Mucosa of descending colon (tissue), 3 donors: Measurements from ENCODE around the gene PFKFB3. TPM values are rescaled to one million over a fixed set of nuclear protein-coding genes. Genes with fewer than 3 reads are reported as not detected.
A peak's percentile ranks its signal among the peaks of the same experiment; 100 is the strongest.

ENCODE experiments used
- ATAC-seq: fragments of 200-7000 bp; cut with Tn5 transposase; one replicate; pipeline ENCODE4 v1.9.1; 2020; ENCODE audit warnings: mild to moderate bottlenecking, moderate library complexity
- DNase-seq, 3 donors: peaks; one replicate each; pipeline ENCODE4 v3.0.0-alpha.2; 2020
- H3K36me3 ChIP-seq: fragments of 200-600 bp; one replicate; pipeline ENCODE4 v1.8.0; 2021; ENCODE audit warnings: low read depth, mild to moderate bottlenecking
- H3K4me1 ChIP-seq: fragments of 200-600 bp; one replicate; pipeline ENCODE4 v1.8.0; 2021; ENCODE audit warnings: low read depth, mild to moderate bottlenecking
- H3K4me3 ChIP-seq: fragments of 200-600 bp; one replicate; pipeline ENCODE4 v1.8.0; 2021; ENCODE audit warnings: mild to moderate bottlenecking
- H3K9me3 ChIP-seq: fragments of 200-600 bp; one replicate; pipeline ENCODE4 v1.8.0; 2021; ENCODE audit warnings: mild to moderate bottlenecking
- intact Hi-C, 2 donors: fragments of 100-400 bp; cut with DNase I in 1 of 2; cut with micrococcal nuclease in 1 of 2; formaldehyde crosslinking; loops; one replicate each; pipeline versions ENCODE4 v1.11.0 to v1.11.1; 2022; cut with DNase I, micrococcal nuclease
- total RNA-seq, 3 donors: library from RNA; stranded (reverse); fragmentation: NEBNext Ultra II Directional in 2 of 3; extraction: Animal tissue kit (Norgen Biotek cat#: 25700) in 2 of 3; gene quantifications; one replicate each; pipeline versions ENCODE4 v1.2.1 to v1.2.4, GENCODE V29; 2021 to 2023
- TF ChIP-seq, protein P1 (sequence below): fragments of 200-600 bp; IDR thresholded peaks from one replicate; pipeline ENCODE4 v1.8.0; 2022; ENCODE audit warnings: antibody characterized with exemption, mild to moderate bottlenecking
- donor health status: DM: no; HTN: no; CAD: no; lungs with moderate emphysema.
- donor health status: DM: no; HTN: no; CAD: no.
- donor health status: DM: no; HTN: yes; CAD: no.

PFKFB3 gene
- total RNA-seq, 3 donors from 2014 or later = 19.3 to 39.0 (median 21.7) TPM

DNA sequence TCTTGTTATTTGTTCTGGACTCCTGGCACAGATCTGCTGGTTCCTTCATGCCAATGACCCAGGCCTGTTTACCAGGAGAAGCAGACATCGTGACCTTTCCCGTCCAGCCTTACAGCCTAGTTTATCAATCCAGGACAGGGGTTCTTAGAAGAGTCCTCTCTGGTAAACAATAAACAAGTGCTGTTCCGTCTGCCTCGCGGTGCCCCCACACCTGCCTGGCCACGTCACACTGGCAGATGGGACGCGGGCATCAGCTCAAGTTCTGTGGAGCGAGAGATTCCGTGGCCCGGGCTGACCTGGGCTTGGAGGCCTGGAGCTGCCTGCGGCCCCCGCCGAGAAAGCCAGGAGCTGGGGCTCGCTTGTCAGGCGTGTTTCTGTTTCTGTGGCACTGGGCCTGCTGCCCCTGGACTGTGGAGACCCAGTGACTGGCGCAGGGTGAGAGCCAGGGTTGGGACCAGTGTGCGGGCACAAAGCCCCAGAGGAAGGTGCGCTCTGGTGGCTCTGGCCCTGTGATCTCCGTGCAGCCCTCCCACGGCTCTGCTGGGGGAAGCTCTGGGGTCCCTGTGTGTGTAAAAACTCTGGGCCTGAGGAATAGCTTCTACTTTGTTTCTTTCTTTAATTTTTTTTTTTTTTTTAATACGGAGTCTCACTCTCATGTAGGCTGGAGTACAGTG is 28.4 kb upstream of the PFKFB3 start:
- no peak overlapping the region for H3K4me3 ChIP-seq
- no peaks in the 10 kb centered on the region for H3K9me3 ChIP-seq
- DNase-seq = peak in 1 of 3 donors; percentile 24
- H3K4me1 ChIP-seq = peaks cover 13% of the 10 kb centered on the region
- intact Hi-C loops = no loop called here
- TF ChIP-seq, protein P1, sequence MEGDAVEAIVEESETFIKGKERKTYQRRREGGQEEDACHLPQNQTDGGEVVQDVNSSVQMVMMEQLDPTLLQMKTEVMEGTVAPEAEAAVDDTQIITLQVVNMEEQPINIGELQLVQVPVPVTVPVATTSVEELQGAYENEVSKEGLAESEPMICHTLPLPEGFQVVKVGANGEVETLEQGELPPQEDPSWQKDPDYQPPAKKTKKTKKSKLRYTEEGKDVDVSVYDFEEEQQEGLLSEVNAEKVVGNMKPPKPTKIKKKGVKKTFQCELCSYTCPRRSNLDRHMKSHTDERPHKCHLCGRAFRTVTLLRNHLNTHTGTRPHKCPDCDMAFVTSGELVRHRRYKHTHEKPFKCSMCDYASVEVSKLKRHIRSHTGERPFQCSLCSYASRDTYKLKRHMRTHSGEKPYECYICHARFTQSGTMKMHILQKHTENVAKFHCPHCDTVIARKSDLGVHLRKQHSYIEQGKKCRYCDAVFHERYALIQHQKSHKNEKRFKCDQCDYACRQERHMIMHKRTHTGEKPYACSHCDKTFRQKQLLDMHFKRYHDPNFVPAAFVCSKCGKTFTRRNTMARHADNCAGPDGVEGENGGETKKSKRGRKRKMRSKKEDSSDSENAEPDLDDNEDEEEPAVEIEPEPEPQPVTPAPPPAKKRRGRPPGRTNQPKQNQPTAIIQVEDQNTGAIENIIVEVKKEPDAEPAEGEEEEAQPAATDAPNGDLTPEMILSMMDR = no peak
- ATAC-seq = no peak
- H3K36me3 ChIP-seq = no peaks in the 10 kb centered on the region

DNA sequence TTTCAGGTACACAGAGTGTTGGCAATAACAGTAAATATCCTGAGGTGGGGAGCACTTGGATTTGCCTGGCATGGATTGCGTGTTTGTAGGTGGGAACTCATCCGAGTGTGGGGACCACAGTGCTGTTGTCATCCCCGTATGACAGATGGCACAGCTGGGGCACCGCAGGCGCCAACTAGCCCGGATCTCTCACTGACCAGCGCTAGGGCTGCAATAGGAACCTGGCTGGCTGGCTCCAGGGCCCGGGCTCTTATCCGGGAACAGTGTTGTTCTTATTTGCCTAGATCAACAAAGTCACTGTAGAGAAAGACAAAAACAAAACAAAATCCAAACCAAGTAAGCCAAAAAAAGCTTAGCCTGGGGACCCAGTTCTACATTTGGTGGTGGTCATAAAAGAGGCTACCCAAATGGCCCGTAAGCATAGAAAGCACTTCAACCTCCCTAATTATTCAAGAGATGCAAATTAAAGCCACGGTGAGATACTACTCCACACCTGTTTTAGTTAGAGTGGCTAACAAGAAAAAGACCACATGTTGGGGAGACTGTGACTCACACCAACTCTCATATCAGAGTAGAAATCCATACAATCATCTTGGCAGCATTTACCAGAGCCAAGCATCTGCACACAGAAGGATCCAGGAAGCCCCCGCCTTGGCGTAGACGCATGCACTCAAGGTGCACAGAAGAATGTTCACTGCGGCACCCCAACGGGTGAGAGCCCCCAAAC is 27.2 kb upstream of the PFKFB3 start:
- no peak overlapping the region for H3K4me3 ChIP-seq
- ATAC-seq = no peak

DNA sequence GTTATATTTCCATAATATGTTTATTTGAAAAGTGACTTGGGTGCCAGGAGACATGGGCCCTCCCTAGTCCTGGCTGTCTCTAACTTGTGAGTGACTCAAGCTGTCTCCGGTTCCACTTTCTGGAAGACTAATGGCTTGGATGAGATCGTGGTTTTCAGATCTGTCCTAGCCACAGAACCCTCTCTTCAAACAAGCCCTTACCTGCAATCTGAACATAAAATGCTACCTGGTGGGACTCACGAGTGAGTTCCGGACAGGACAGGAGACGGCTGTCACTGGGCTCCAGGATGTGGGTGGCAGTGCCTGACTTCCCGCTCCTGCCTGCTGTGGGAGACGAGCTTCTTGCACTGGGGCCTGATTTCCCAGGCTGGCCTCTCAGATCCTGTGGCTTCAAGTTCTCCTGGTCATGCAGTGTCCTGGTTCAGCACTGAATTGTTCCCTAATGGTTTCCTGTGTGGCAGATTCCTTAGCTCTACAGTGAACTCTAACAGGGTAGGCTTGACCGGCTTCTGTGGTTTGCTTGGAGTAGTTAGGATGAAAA is 26.0 kb upstream of the PFKFB3 start:
- Histone ChIP-seq H3K4me1 (peaks cover 6% of the 10 kb centered on the region), H3K36me3 (no peaks in the 10 kb centered on the region), H3K9me3 (no peaks in the 10 kb centered on the region), H3K4me3 (no peak overlapping the region)
- TF ChIP-seq, protein P1 = no peak
- DNase-seq = no peak
- peak; percentile 10 for ATAC-seq
- intact Hi-C loops = no loop called here

More for the DNA sequence above, 27.2 kb upstream of the PFKFB3 start:
- DNase-seq = no peak
- intact Hi-C loops = no loop called here
- no peaks in the 10 kb centered on the region for H3K9me3 ChIP-seq
- TF ChIP-seq, protein P1 = no peak
- peaks cover 13% of the 10 kb centered on the region for H3K4me1 ChIP-seq
- no peaks in the 10 kb centered on the region for H3K36me3 ChIP-seq

DNA sequence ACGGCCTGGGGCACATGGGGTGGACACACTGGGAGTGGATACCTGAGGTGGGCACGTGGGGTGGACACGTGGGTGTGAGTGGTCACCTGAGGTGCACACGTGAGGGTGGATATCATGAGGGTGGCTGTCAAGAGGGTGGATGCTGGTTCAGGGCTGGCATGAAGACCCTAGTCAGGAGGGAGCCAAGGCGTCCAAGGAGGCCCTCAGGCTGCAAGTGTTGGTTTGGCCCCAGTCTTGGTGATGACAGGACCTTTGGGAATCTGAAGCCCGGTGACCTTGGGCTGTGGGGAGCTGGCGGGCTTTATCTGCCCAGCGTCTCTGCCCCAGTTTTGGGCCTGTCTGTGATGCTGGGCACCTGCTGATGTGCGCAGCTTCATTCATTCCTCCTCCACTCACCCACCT is 24.9 kb upstream of the PFKFB3 start:
- no peak for ATAC-seq

DNA sequence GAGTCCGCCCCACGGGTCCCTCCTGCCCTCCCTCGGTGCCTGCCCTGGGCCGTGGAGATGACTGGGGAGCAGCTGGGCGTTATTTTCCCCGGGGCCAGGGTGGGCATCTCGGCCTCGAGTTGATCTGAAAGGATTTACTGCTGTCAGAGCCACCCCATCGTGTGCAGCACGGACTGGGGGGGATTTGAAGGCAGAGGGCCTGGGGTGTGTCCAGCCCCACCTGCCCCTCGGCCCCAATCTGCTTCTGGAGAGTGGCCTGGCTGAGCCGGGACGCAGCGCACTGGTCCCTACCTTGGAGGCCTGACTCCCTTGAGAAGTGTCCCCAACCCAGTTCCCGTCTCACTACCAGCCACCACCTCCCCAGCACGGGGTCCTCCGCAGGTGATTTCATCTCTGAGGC is 24.2 kb upstream of the PFKFB3 start:
- intact Hi-C loops = no loop called here
- ATAC-seq = no peak
- TF ChIP-seq, protein P1 = no peak
- no peak for DNase-seq
- Histone ChIP-seq H3K9me3 (no peaks in the 10 kb centered on the region), H3K4me1 (peaks cover 7% of the 10 kb centered on the region), H3K36me3 (no peaks in the 10 kb centered on the region), H3K4me3 (no peak overlapping the region)

More for the DNA sequence above, 24.9 kb upstream of the PFKFB3 start:
- no peaks in the 10 kb centered on the region for H3K36me3 ChIP-seq
- H3K4me1 ChIP-seq = peaks cover 5% of the 10 kb centered on the region
- H3K4me3 ChIP-seq = no peak overlapping the region
- H3K9me3 ChIP-seq = no peaks in the 10 kb centered on the region
- TF ChIP-seq, protein P1 = no peak
- no peak for DNase-seq
- intact Hi-C loops = no loop called here
